Psoas muscle (tissue), 8 donors: Measurements from ENCODE around the gene PTPN1. TPM values are rescaled to one million over a fixed set of nuclear protein-coding genes. Genes with fewer than 3 reads are reported as not detected.
"Not testable (repeated sequence)": the region's sequence is repeated elsewhere in the genome, so short reads cannot be mapped to it uniquely, and the experiment has no call there.

Source experiments
- ATAC-seq, 4 donors: fragments of 200-7000 bp; cut with Tn5 transposase; one replicate each; pipeline ENCODE4 v1.9.1; 2020; ENCODE audit warnings: moderate library complexity in 3 of 4, mild to moderate bottlenecking in 2 of 4
- DNase-seq, 2 donors: peaks; one replicate each; pipeline ENCODE4 v3.0.0-alpha.2; 2020
- H3K27ac ChIP-seq: fragments of 200-600 bp; one replicate; pipeline ENCODE4 v1.8.0; 2022
- H3K27me3 ChIP-seq, 3 donors: fragments of 200-600 bp in 1 of 3; one replicate each; pipeline versions ENCODE4 v1.6.1 to v1.8.0; 2013 to 2022; ENCODE audit warnings: low read length in 2 of 3, mild to moderate bottlenecking in 2 of 3, moderate library complexity in 1 of 3; ENCODE audit not compliant: insufficient read depth in 3 of 3
- H3K36me3 ChIP-seq, 2 donors: fragments of 200-600 bp in 1 of 2; one replicate each; pipeline versions ENCODE4 v1.6.1 to v1.8.0; 2013 to 2022; ENCODE audit warnings: low read depth in 1 of 2, mild to moderate bottlenecking in 1 of 2, moderate library complexity in 1 of 2; ENCODE audit not compliant: insufficient read depth in 1 of 2
- H3K4me1 ChIP-seq: fragments of 200-600 bp; one replicate; pipeline ENCODE4 v1.8.0; 2022
- H3K4me3 ChIP-seq: fragments of 200-600 bp; one replicate; pipeline ENCODE4 v1.8.0; 2022; ENCODE audit warnings: mild to moderate bottlenecking
- H3K9me3 ChIP-seq: fragments of 200-600 bp; one replicate; pipeline ENCODE4 v1.8.0; 2022
- CTCF ChIP-seq: fragments of 200-600 bp; IDR thresholded peaks from one replicate; pipeline ENCODE4 v1.8.0; 2022; ENCODE audit warnings: antibody characterized with exemption
- WGBS, 3 donors: extraction: QIAGEN DNeasy Blood & Tissue Kit; methylation state at CpG; one replicate each; pipeline versions ENCODE4 v1.1.6 to v1.1.7; 2013; 5-methylcytosine and 5-hydroxymethylcytosine counted together
- intact Hi-C, 2 donors: fragments of 100-400 bp; cut with DNase I; formaldehyde crosslinking; loops; one replicate each; pipeline versions ENCODE4 v1.11.0 to v1.14.2; 2022
- polyA plus RNA-seq, 3 donors: library from polyadenylated mRNA; stranded (reverse); fragments of 200-250 nt; gene quantifications; one replicate each; pipeline ENCODE4 v1.2.3, GENCODE V29; 2013
- total RNA-seq, 4 donors: library from RNA; stranded (reverse); fragmentation: NEBNext Ultra II Directional in 2 of 4; extraction: Animal tissue kit (Norgen Biotek cat#: 25700) in 2 of 4; gene quantifications; one replicate each; pipeline versions ENCODE4 v1.2.1 to v1.2.4, GENCODE V29; 2021 to 2023
- donor health status: healthy with polysubstance abuse.
- donor health status: DM: no; HTN: no; CAD: no; lungs with moderate emphysema.
- donor health status: Bipolar disorder and iron deficiency.
- donor health status: healthy.
- donor health status: DM: yes; HTN: yes; CAD: no.
- donor health status: DM: no; HTN: no; CAD: no.
- donor health status: DM: no; HTN: no; CAD: no.
- donor health status: DM: yes; HTN: yes; CAD: no.

The PTPN1 gene
- total and polyA plus RNA-seq, 7 donors = 28.7 to 112 (median 46.1) TPM

DNA sequence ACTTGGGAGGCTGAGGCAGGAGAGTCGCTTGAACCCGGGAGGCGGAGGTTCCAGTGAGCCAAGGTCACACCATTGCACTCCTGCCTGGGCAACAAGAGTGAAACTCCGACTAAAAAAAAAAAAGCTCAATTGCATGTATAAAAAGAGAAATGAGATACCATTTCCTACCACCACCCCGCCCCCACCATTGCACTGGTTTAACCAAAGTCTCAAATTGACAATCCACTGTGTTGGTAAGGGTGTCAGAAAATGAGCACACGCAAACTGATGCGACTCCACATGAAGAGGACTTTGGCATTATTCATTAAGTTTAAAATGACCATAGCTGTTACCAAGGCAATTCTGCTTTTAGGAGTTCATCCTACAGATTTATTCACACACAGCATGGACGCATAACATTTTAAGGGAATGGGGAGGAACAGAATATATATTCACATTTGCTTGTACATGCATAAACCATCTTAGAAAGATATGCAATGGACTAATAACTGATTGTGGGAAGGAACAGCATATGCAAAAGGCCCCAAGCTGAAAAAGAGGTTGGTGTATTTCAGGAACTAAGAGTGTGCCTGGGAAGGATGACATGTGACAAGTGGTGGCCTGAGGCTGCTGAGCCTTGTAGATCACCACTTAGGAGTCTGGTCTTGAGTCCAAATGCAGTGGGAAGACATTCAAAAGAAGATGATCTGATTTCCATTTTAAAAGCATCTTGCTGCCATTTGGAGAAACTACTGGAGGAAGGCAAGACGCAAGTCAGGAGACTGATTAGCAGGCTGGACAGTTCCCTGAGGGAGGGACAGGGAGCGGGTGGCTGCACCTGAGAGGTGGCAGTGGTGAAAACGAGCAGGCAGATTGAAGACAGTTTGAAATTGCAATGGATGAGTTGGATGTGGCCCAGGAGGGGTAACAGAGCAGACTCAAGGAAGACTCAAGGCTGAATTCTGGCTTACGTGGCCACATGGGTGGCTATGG, 37.2 kb upstream of the PTPN1 start:
- DNase-seq = no peak
- Histone ChIP-seq H3K27me3 (no peaks in the 10 kb centered on the region), H3K4me3 (no peak overlapping the region), H3K27ac (no peak overlapping the region), H3K9me3 (no peaks in the 10 kb centered on the region), H3K4me1 (peaks cover 8% of the 10 kb centered on the region), H3K36me3 (no peaks in the 10 kb centered on the region)
- intact Hi-C loops = no loop called here
- WGBS, 3 donors = 84 to 94% (median 84%) methylated on average over 12 of the region's 12 CpGs
- no peak for TF ChIP-seq CTCF
- no peak for ATAC-seq

DNA sequence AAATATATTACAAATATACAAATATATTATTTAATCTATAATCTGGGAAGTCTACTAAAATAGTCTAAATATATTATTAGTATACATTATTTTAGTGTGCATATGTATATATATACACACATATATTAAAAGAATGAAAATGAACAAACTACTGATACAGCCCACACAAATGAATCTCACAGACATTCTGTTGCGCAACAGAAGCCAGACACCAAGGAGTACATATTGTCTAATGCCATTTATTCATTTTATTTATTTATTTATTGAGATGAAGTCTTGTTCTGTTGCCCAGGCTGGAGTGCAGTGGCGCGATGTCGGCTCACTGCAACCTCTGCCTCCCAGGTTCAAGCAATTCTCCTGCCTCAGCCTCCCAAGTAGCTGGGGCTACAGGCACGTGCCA, 35.8 kb upstream of the PTPN1 start:
- H3K4me1 ChIP-seq, H3K27ac ChIP-seq, intact Hi-C loops, DNase-seq, ATAC-seq, H3K4me3 ChIP-seq, H3K9me3 ChIP-seq, H3K27me3 ChIP-seq, H3K36me3 ChIP-seq: not testable (repeated sequence)
- WGBS, 3 donors = 83 to 99% (median 85%) methylated on average over 4 to 5 of the region's 5 CpGs

GRCh38 chr20:50475681-50476292, 34.4 kb upstream of the PTPN1 start:
- Histone ChIP-seq H3K27me3 (no peaks in the 10 kb centered on the region), H3K4me1 (peaks cover 8% of the 10 kb centered on the region), H3K9me3 (no peaks in the 10 kb centered on the region), H3K4me3 (no peak overlapping the region), H3K27ac (peak overlapping the region; percentile 16), H3K36me3 (no peaks in the 10 kb centered on the region)
- WGBS, 3 donors = 77 to 81% (median 81%) methylated on average over 14 of the region's 14 CpGs
- intact Hi-C loops = no loop called here
- ATAC-seq = no peak
- DNase-seq = no peak
- TF ChIP-seq CTCF = no peak

- Histone ChIP-seq H3K27ac (no peak overlapping the region), H3K9me3 (no peaks in the 10 kb centered on the region), H3K4me1 (peaks cover 8% of the 10 kb centered on the region), H3K4me3 (no peak overlapping the region), H3K36me3 (no peaks in the 10 kb centered on the region), H3K27me3 (no peaks in the 10 kb centered on the region)
- DNase-seq (no peak), ATAC-seq (no peak)
- WGBS, 3 donors = 88 to 92% (median 89%) methylated on average over 5 of the region's 5 CpGs
- TF ChIP-seq CTCF = no peak
- intact Hi-C loops = no loop called here
Measured at GRCh38 chr20:50477239-50477872, 32.8 kb upstream of the PTPN1 start.
